Osteoblast (primary cell): Measurements from ENCODE around the gene STX8. TPM values are rescaled to one million over a fixed set of nuclear protein-coding genes. Genes with fewer than 3 reads are reported as not detected.

Experiments
- DNase-seq: peaks from one replicate; pipeline ENCODE4 v3.0.0; 2011; ENCODE audit warnings: low spot score, mixed read lengths; ENCODE audit not compliant: insufficient read length; ENCODE audit errors: missing footprints
- H2AFZ ChIP-seq: 2 replicates; pipeline ENCODE4 v1.6.0; 2011; ENCODE audit warnings: mild to moderate bottlenecking, low read length
- H3K27ac ChIP-seq: 2 replicates; pipeline ENCODE4 v1.5.1; 2011; ENCODE audit warnings: mild to moderate bottlenecking, low read depth, low read length, moderate library complexity
- H3K27me3 ChIP-seq: 2 replicates; pipeline ENCODE4 v1.6.0; 2012; ENCODE audit warnings: mild to moderate bottlenecking, control low read depth, inconsistent platforms, low read length, moderate library complexity; ENCODE audit not compliant: insufficient read depth
- H3K36me3 ChIP-seq: 2 replicates; pipeline ENCODE4 v1.5.1; 2011; ENCODE audit warnings: mild to moderate bottlenecking, low read length, control low read depth, moderate library complexity; ENCODE audit not compliant: insufficient read depth
- H3K4me1 ChIP-seq: 2 replicates; pipeline ENCODE4 v1.5.1; 2011; ENCODE audit warnings: mild to moderate bottlenecking, low read length, control low read depth, moderate library complexity; ENCODE audit not compliant: insufficient read depth
- H3K4me2 ChIP-seq: 2 replicates; pipeline ENCODE4 v1.6.0; 2011; ENCODE audit warnings: mild to moderate bottlenecking, low read length; ENCODE audit not compliant: insufficient read depth
- H3K4me3 ChIP-seq: fragments of 200-600 bp; sonication (generic); 3 replicates; pipeline ENCODE4 v1.5.1; 2012; ENCODE audit warnings: mild to moderate bottlenecking, low read length, inconsistent platforms; ENCODE audit not compliant: insufficient read depth
- H3K79me2 ChIP-seq: 2 replicates; pipeline ENCODE4 v1.6.0; 2012; ENCODE audit warnings: mild to moderate bottlenecking, low read length, control low read depth, inconsistent platforms; ENCODE audit not compliant: insufficient read depth
- H3K9me3 ChIP-seq: 2 replicates; pipeline ENCODE4 v1.5.1; 2011; ENCODE audit warnings: low read depth, low read length, control low read depth
- H4K20me1 ChIP-seq: 2 replicates; pipeline ENCODE4 v1.6.0; 2012; ENCODE audit warnings: mild to moderate bottlenecking, low read length, control low read depth; ENCODE audit not compliant: insufficient read depth
- CTCF ChIP-seq: IDR thresholded peaks from 2 replicates; pipeline ENCODE4 v1.5.1; 2011; ENCODE audit warnings: mild to moderate bottlenecking, low read depth, low read length, moderate library complexity; ENCODE audit errors: extremely low read depth
- total RNA-seq: library from RNA; depleted of rRNA; stranded (reverse); fragments of >200 nt; gene quantifications from 2 replicates; pipeline ENCODE4 v1.2.3, GENCODE V29; 2012

Gene STX8
- total RNA-seq, 1 donor: 72.7 TPM

GRCh38 chr17:9230861-9231260 is 344.8 kb downstream of the STX8 start:
- H3K79me2 ChIP-seq: no peaks in the 10 kb centered on the region
- DNase-seq: no peak
- no peak overlapping the region for H2AFZ ChIP-seq
- H3K36me3 ChIP-seq: no peaks in the 10 kb centered on the region
- H3K27ac ChIP-seq: no peak overlapping the region
- H3K4me2 ChIP-seq: no peak overlapping the region
- H3K27me3 ChIP-seq: no peaks in the 10 kb centered on the region
- no peak for TF ChIP-seq CTCF
- no peaks in the 10 kb centered on the region for H3K9me3 ChIP-seq
- no peak overlapping the region for H3K4me3 ChIP-seq
- peaks cover 6% of the 10 kb centered on the region for H3K4me1 ChIP-seq
- H4K20me1 ChIP-seq: no peaks in the 10 kb centered on the region

- TF ChIP-seq CTCF: no peak
- H3K4me3 ChIP-seq: no peak overlapping the region
- H4K20me1 ChIP-seq: no peaks in the 10 kb centered on the region
- H3K4me1 ChIP-seq: peaks cover 6% of the 10 kb centered on the region
- H3K36me3 ChIP-seq: no peaks in the 10 kb centered on the region
- H3K79me2 ChIP-seq: no peaks in the 10 kb centered on the region
- H3K27me3 ChIP-seq: no peaks in the 10 kb centered on the region
- no peak for DNase-seq
- H3K4me2 ChIP-seq: no peak overlapping the region
- H2AFZ ChIP-seq: no peak overlapping the region
- H3K9me3 ChIP-seq: no peaks in the 10 kb centered on the region
- H3K27ac ChIP-seq: no peak overlapping the region
These were observed 345.3 kb downstream of the STX8 start for GRCh38 chr17:9230346-9230745.

GRCh38 chr17:9229826-9230201 is 345.8 kb downstream of the STX8 start:
- H4K20me1 ChIP-seq: no peaks in the 10 kb centered on the region
- no peaks in the 10 kb centered on the region for H3K9me3 ChIP-seq
- TF ChIP-seq CTCF: no peak
- no peak overlapping the region for H3K27ac ChIP-seq
- H3K4me2 ChIP-seq: no peak overlapping the region
- H3K79me2 ChIP-seq: no peaks in the 10 kb centered on the region
- H3K4me1 ChIP-seq: peaks cover 6% of the 10 kb centered on the region
- no peak overlapping the region for H3K4me3 ChIP-seq
- no peak overlapping the region for H2AFZ ChIP-seq
- H3K36me3 ChIP-seq: no peaks in the 10 kb centered on the region
- DNase-seq: no peak
- H3K27me3 ChIP-seq: no peaks in the 10 kb centered on the region

GRCh38 chr17:9229160-9229825 is 346.3 kb downstream of the STX8 start:
- no peak overlapping the region for H2AFZ ChIP-seq
- no peaks in the 10 kb centered on the region for H3K36me3 ChIP-seq
- TF ChIP-seq CTCF: no peak
- no peaks in the 10 kb centered on the region for H4K20me1 ChIP-seq
- H3K4me1 ChIP-seq: peaks cover 6% of the 10 kb centered on the region
- no peak overlapping the region for H3K4me3 ChIP-seq
- H3K79me2 ChIP-seq: no peaks in the 10 kb centered on the region
- no peaks in the 10 kb centered on the region for H3K27me3 ChIP-seq
- no peaks in the 10 kb centered on the region for H3K9me3 ChIP-seq
- DNase-seq: no peak
- H3K27ac ChIP-seq: no peak overlapping the region
- no peak overlapping the region for H3K4me2 ChIP-seq
